ENCODE measurements around the gene ASCL2. TPM values are rescaled to one million over a fixed set of nuclear protein-coding genes. Genes with fewer than 3 reads are reported as not detected.
"Not testable (repeated sequence)": the region's sequence is repeated elsewhere in the genome, so short reads cannot be mapped to it uniquely, and the experiment has no call there.

The ASCL2 gene
- total RNA-seq, 1 donor from 2014 or later: not detected

- DNase-seq (ENCODE audit: low read depth in 2 of 2): not testable (repeated sequence)
Measured at GRCh38 chr11:2236381-2237134, 33.8 kb downstream of the ASCL2 start.

GRCh38 chr11:2235588-2236326, 34.6 kb downstream of the ASCL2 start:
- no peak for DNase-seq (ENCODE audit: low read depth in 2 of 2)

DNA sequence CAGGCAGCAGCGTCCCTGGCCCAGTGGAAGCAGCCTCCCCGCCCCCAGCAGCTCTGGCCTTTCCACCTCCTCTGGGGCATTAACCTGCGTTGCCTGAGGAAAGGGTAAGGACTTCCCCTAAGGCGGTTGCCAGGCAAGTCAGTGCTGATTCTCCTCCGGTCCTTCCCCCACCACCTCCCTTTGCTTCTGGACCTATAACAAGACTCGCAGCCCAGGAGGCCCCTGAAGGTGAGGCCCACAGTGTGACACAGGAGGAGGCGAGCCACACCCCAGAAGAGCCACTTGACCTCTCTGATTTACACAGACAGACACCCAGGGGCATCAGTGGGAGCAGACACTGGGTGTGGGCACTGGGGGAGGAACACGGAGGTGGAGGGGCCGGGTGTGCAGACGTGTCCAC, 35.4 kb downstream of the ASCL2 start:
- DNase-seq (ENCODE audit: low read depth in 2 of 2): no peak

- DNase-seq (ENCODE audit: low read depth in 2 of 2): no peak
Measured at GRCh38 chr11:2233693-2234455, 36.5 kb downstream of the ASCL2 start.

DNA sequence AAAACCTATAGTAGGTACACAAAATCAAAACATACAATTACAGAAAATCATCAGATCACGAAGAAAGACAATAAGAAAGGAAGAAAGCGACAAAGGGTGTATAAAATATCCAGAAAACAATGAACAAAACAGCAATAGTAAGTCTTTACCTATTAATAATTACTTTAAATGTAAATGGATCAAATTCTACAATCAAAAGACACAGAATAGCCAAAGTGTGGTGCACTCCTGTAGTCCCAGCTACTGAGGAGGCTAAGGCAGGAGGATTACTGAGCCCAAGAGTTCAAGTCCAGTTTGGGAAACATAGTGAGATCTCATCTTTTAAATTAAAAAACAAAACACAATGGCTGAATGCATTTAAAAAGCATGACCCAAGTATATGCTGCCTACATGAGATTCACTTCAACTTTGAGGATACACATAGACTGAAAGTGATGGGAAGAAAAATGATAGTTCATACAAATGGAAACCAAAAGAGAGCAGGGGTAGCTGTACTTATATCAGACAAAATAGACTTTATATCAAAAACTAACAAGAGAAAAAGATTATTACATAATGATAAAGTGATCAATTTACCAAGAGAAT, 40.6 kb downstream of the ASCL2 start:
- DNase-seq (ENCODE audit: low read depth in 2 of 2): no peak

GRCh38 chr11:2224254-2224653, 46.1 kb downstream of the ASCL2 start:
- DNase-seq (ENCODE audit: low read depth in 2 of 2): no peak

DNA sequence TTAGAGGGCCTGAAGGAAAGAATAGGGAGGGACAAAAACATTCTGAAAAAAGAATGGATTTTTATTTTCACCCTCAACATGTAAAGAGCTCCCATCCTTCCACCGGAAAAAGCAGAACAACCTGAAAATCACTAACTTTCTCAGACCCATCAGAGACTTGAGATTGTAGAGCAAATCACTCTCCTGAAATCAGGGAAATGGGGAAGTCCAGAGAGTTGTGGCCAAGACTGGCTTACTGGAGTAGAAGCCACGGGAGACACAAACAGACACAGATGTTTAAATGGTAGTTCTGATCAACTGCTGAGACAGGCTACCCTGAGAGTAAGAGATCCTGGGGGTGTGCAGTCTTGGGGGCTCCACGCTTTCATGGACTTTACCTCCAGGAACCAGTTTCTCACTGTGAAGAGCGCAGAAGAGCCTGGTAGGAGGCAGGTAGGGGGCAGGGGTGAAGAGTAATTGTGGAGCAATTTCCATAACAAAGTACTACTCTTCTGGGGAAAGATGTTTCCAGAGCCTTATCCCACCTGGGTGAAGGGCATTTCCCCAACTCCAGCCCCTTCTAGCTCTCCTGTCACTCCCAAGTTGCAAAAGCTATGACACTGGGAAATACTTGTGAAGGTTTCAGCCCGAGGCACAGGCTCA, 47.1 kb downstream of the ASCL2 start:
- no peak for DNase-seq (ENCODE audit: low read depth in 2 of 2)

DNA sequence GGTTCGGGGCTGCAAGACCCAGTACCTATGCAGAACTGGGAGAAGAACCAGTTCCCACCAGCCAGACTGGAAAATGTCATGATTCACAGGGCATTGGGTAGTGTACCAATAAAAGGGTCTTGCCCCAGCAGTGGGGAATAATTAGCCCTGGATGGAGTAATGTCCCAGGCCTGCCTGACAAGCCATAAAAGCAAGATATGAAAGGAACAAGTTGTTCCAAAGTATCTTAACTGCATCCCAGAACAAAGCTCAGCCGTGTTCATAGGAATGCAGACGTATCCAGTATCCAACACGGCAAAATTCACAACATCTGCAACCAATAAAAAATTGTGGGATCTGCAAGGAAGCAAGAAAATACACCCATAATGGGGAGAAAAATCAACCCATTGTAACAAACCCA, 47.9 kb downstream of the ASCL2 start:
- DNase-seq (ENCODE audit: low read depth in 2 of 2): no peak

GRCh38 chr11:2221591-2221990, 48.8 kb downstream of the ASCL2 start:
- no peak for DNase-seq (ENCODE audit: low read depth in 2 of 2)

DNA sequence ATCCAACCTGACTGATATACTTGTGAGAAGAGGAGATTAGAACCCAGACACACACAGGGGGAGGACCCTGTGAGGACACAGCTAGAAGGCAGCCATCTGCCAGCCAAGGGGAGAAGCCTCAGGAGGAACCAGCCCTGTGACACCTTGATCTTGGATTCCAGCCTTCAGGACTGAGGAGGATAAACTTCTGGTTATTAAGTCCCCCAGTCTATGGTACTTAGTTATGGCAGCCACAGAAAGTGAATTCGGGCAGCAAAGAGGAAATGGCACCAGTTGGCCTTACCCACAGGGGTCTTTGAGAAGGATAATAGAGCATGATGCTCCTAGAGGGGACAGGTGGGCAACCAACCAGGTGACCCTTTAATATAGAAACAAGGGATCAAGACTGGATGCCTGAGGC, 49.4 kb downstream of the ASCL2 start:
- no peak for DNase-seq (ENCODE audit: low read depth in 2 of 2)

GRCh38 chr11:2220173-2220771, 50.1 kb downstream of the ASCL2 start:
- DNase-seq (ENCODE audit: low read depth in 2 of 2): no peak

GRCh38 chr11:2219318-2220017, 50.9 kb downstream of the ASCL2 start:
- DNase-seq (ENCODE audit: low read depth in 2 of 2): no peak

Other genes with a start within 250 kb of the ASCL2 start
- 1.9 and 22.0 TPM in 2 replicates for gene IGF2, start 131.2 kb downstream of the ASCL2 start, total RNA-seq
- not detected in 2 replicates for gene INS, start 109.4 kb downstream of the ASCL2 start, total RNA-seq
- 0.13 TPM in 1 of 2 replicates, not detected in the other for gene TH, start 98.8 kb downstream of the ASCL2 start, total RNA-seq
- gene C11orf21, start 31.3 kb upstream of the ASCL2 start, total RNA-seq: not detected in 2 replicates
- not detected in 2 replicates for gene TSPAN32, start 31.4 kb upstream of the ASCL2 start, total RNA-seq
- gene CD81, start 106.7 kb upstream of the ASCL2 start, total RNA-seq: 149 and 368 TPM in 2 replicates
- 43.5 and 56.4 TPM in 2 replicates for gene TSSC4, start 130.2 kb upstream of the ASCL2 start, total RNA-seq
- gene TRPM5, start 173.9 kb upstream of the ASCL2 start, total RNA-seq: not detected in 2 replicates
- gene KCNQ1, start 174.4 kb upstream of the ASCL2 start, total RNA-seq: under 0.01 and 0.13 TPM in 2 replicates

Data from dermis microvascular lymphatic vessel endothelial cell (primary cell).